Neural crest cell (in vitro differentiated cells): ENCODE results near the gene BARHL1. TPM values are rescaled to one million over a fixed set of nuclear protein-coding genes. Genes with fewer than 3 reads are reported as not detected.

ENCODE experiments used
- DNase-seq: peaks from one replicate; pipeline ENCODE4 v3.0.0; 2021; ENCODE audit warnings: low read depth, mixed read lengths, low spot score
- H3K27ac Mint-ChIP-seq: one replicate; pipeline ENCODE4 v1.8.0; 2021; ENCODE audit warnings: mild to moderate bottlenecking, mixed read lengths; ENCODE audit not compliant: unreplicated experiment
- H3K27me3 Mint-ChIP-seq: 2 replicates; pipeline ENCODE4 v1.8.0; 2021; ENCODE audit warnings: low read depth, mild to moderate bottlenecking, mixed read lengths
- H3K36me3 Mint-ChIP-seq: 2 replicates; pipeline ENCODE4 v1.8.0; 2021; ENCODE audit warnings: low read depth, mild to moderate bottlenecking, mixed read lengths
- H3K4me1 Mint-ChIP-seq: 2 replicates; pipeline ENCODE4 v1.8.0; 2021; ENCODE audit warnings: mixed read lengths
- H3K4me3 Mint-ChIP-seq: one replicate; pipeline ENCODE4 v1.8.0; 2021; ENCODE audit warnings: mild to moderate bottlenecking, mixed read lengths
- H3K9me3 Mint-ChIP-seq: 2 replicates; pipeline ENCODE4 v1.8.0; 2021; ENCODE audit warnings: mixed read lengths
- total RNA-seq: library from RNA; stranded (reverse); gene quantifications from 2 replicates; pipeline ENCODE4 v1.2.1, GENCODE V29; 2021
- TF ChIP-seq, protein P1 (sequence below): fragments of 200-600 bp; sonication (generic); conservative IDR thresholded peaks from 2 replicates; pipeline ENCODE4 v1.5.0; 2021; ENCODE audit warnings: antibody characterized with exemption, mild to moderate bottlenecking

The BARHL1 gene
- total RNA-seq, 1 donor from 2014 or later, result not detected

DNA sequence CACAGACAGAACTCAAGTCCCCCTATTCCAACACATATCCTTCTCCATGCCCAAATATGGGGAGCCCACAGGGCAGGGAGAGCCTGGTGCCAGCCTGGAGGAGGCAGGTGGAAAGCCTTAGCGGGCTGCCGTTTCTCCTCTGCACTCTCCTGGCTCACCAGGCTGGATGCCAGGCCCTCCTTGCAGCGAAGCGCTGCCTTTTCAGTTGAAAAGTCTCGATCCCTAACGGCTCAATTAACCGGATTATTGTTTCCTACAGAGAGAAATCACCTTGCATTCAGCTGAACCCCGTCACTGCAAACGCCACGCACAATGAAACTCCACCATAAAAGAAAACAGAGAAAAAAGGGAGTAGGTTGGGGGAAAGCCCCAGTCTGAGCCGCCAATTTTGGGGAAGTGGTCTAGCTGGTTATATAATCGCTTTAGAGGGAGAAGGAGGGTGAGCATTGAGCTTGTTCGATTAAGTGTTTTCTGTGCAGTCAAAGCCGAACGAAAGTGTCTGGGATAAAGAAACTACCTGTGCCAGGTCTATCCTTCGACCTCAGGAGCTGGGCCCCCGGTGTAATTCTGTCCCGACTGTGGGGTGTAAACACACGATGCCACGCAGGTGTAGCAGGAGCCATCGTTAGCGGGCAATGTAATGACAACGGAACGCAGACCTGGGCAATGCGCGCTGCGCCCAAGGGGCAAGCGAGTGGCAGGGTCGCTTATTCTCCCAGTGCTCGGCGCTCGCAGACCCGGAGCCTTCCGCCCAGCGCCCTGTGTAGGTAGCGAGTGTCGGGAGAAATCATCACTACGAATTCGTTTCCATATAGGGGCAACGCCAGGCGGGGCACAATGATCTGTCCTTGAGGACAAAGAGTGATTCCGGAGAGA is 3.8 kb downstream of the BARHL1 start:
- DNase-seq, result no peak
- TF ChIP-seq, protein P1, sequence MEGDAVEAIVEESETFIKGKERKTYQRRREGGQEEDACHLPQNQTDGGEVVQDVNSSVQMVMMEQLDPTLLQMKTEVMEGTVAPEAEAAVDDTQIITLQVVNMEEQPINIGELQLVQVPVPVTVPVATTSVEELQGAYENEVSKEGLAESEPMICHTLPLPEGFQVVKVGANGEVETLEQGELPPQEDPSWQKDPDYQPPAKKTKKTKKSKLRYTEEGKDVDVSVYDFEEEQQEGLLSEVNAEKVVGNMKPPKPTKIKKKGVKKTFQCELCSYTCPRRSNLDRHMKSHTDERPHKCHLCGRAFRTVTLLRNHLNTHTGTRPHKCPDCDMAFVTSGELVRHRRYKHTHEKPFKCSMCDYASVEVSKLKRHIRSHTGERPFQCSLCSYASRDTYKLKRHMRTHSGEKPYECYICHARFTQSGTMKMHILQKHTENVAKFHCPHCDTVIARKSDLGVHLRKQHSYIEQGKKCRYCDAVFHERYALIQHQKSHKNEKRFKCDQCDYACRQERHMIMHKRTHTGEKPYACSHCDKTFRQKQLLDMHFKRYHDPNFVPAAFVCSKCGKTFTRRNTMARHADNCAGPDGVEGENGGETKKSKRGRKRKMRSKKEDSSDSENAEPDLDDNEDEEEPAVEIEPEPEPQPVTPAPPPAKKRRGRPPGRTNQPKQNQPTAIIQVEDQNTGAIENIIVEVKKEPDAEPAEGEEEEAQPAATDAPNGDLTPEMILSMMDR, result no peak
- Mint-ChIP-seq H3K27ac (no peak overlapping the region), H3K9me3 (no peaks in the 10 kb centered on the region), H3K27me3 (peaks cover 95% of the 10 kb centered on the region), H3K4me3 (no peak overlapping the region), H3K4me1 (peaks cover 17% of the 10 kb centered on the region), H3K36me3 (no peaks in the 10 kb centered on the region)

GRCh38 chr9:132586830-132587591 is 4.6 kb downstream of the BARHL1 start:
- H3K4me1 Mint-ChIP-seq, result peaks cover 19% of the 10 kb centered on the region
- no peak for DNase-seq

GRCh38 chr9:132587592-132587955 is 5.2 kb downstream of the BARHL1 start:
- H3K36me3 Mint-ChIP-seq, result peaks cover 3% of the 10 kb centered on the region

More at GRCh38 chr9:132586830-132587591, 4.6 kb downstream of the BARHL1 start:
- TF ChIP-seq, protein P1, result no peak
- H3K4me3 Mint-ChIP-seq, result no peak overlapping the region
- no peaks in the 10 kb centered on the region for H3K9me3 Mint-ChIP-seq
- H3K27me3 Mint-ChIP-seq, result peaks cover 95% of the 10 kb centered on the region
- no peaks in the 10 kb centered on the region for H3K36me3 Mint-ChIP-seq
- no peak overlapping the region for H3K27ac Mint-ChIP-seq

GRCh38 chr9:132588098-132588497 is 5.7 kb downstream of the BARHL1 start:
- no peaks in the 10 kb centered on the region for H3K9me3 Mint-ChIP-seq

More at GRCh38 chr9:132587592-132587955, 5.2 kb downstream of the BARHL1 start:
- no peak overlapping the region for H3K4me3 Mint-ChIP-seq
- peaks cover 24% of the 10 kb centered on the region for H3K4me1 Mint-ChIP-seq
- no peaks in the 10 kb centered on the region for H3K9me3 Mint-ChIP-seq
- H3K27ac Mint-ChIP-seq, result no peak overlapping the region
- TF ChIP-seq, protein P1, result no peak
- peaks cover 95% of the 10 kb centered on the region for H3K27me3 Mint-ChIP-seq
- no peak for DNase-seq

DNA sequence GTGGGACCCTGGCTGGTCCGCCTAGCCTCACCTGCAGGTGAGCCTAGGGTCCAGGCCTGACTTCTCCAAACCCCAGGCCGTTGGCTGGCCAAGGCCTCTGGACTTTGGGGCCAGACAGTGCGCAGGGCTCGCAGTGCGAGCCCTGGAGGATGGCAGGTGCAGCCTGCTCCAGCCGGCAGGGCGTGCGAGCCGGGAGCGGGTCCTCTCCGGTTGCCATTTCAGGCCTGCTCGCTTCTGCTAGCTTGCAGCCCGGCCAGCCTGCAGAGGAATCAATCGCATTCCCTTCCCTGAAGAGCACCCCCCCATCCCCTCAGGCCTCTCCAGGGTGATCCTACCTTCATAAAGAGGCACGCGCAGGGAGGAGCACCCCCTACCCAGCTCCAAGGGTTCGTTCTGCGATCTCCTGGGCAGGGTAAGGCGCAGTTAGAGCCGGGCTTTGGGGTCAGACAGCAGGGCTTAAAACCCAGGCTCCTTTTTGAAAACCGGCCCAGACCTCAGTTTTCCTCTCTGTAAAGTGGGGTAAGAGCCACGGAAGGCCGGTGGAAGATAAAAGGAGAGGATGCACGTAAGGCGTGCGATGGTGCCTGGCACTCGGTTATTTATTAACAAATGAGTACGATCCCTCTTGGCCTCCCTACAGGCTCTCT is 6.2 kb downstream of the BARHL1 start:
- no peaks in the 10 kb centered on the region for H3K9me3 Mint-ChIP-seq
- TF ChIP-seq, protein P1, result no peak
- H3K27me3 Mint-ChIP-seq, result peaks cover 95% of the 10 kb centered on the region
- H3K4me1 Mint-ChIP-seq, result peaks cover 24% of the 10 kb centered on the region
- no peak overlapping the region for H3K4me3 Mint-ChIP-seq
- H3K27ac Mint-ChIP-seq, result no peak overlapping the region
- no peak for DNase-seq
- H3K36me3 Mint-ChIP-seq, result peaks cover 7% of the 10 kb centered on the region

More at GRCh38 chr9:132588098-132588497, 5.7 kb downstream of the BARHL1 start:
- Mint-ChIP-seq H3K27ac (no peak overlapping the region), H3K4me3 (peak overlapping the region; percentile 4), H3K27me3 (peaks cover 95% of the 10 kb centered on the region), H3K36me3 (peaks cover 3% of the 10 kb centered on the region), H3K4me1 (peaks cover 24% of the 10 kb centered on the region)
- no peak for DNase-seq
- TF ChIP-seq, protein P1, result no peak
